Heart right ventricle (tissue), 16 donors: ENCODE data around the gene NOL9. TPM values are rescaled to one million over a fixed set of nuclear protein-coding genes. Genes with fewer than 3 reads are reported as not detected.

Source experiments
- ATAC-seq, 8 donors: fragments of 200-7000 bp; cut with Tn5 transposase; one replicate each; pipeline ENCODE4 v1.9.1; 2020; ENCODE audit warnings: mild to moderate bottlenecking in 8 of 8, moderate library complexity in 8 of 8, moderate number of reproducible peaks in 1 of 8
- DNase-seq, 2 donors: peaks; one replicate each; pipeline ENCODE4 v3.0.0-alpha.2; 2020
- H3K27ac ChIP-seq, 10 donors: fragments of 200-600 bp; sonication (generic) in 2 of 10; one replicate each; pipeline versions ENCODE4 v1.5.0 to v1.8.0; 2020 to 2022; ENCODE audit warnings: mild to moderate bottlenecking in 3 of 10
- H3K27me3 ChIP-seq, 7 donors: fragments of 200-600 bp; one replicate each; pipeline ENCODE4 v1.8.0; 2021 to 2022; ENCODE audit warnings: mild to moderate bottlenecking in 2 of 7
- H3K36me3 ChIP-seq, 9 donors: fragments of 200-600 bp; sonication (generic) in 1 of 9; one replicate each; pipeline versions ENCODE4 v1.5.0 to v1.8.0; 2020 to 2022; ENCODE audit warnings: mild to moderate bottlenecking in 2 of 9
- H3K4me1 ChIP-seq, 9 donors: fragments of 200-600 bp; sonication (generic) in 1 of 9; one replicate each; pipeline versions ENCODE4 v1.5.0 to v1.8.0; 2020 to 2022; ENCODE audit warnings: mild to moderate bottlenecking in 4 of 9
- H3K4me3 ChIP-seq, 10 donors: fragments of 200-600 bp; sonication (generic) in 2 of 10; one replicate each; pipeline versions ENCODE4 v1.5.0 to v1.8.0; 2020 to 2022; ENCODE audit warnings: mild to moderate bottlenecking in 7 of 10, moderate library complexity in 2 of 10
- H3K9me3 ChIP-seq, 11 donors: fragments of 200-600 bp in 10 of 11; sonication (generic) in 2 of 11; one replicate each; pipeline versions ENCODE4 v1.5.0 to v1.8.0; 2013 to 2022; ENCODE audit warnings: mild to moderate bottlenecking in 2 of 11, control low read depth in 1 of 11, moderate library complexity in 1 of 11
- CTCF ChIP-seq, 9 donors: fragments of 200-600 bp; sonication (generic) in 2 of 9; IDR thresholded peaks; one replicate each; pipeline versions ENCODE4 v1.5.0 to v1.8.0; 2021 to 2022; ENCODE audit warnings: antibody characterized with exemption in 9 of 9, mild to moderate bottlenecking in 5 of 9, moderate library complexity in 1 of 9
- WGBS, 2 donors: extraction: QIAGEN DNeasy Blood & Tissue Kit; methylation state at CpG; one replicate each; pipeline ENCODE4 v1.1.7; 2013; ENCODE audit warnings: inconsistent platforms in 1 of 2; 5-methylcytosine and 5-hydroxymethylcytosine counted together
- intact Hi-C, 10 donors: fragments of 100-400 bp; cut with DNase I; formaldehyde crosslinking; loops; one replicate each; pipeline versions ENCODE4 v1.11.1 to v1.14.2; 2022
- polyA plus RNA-seq, 2 donors: library from polyadenylated mRNA; stranded (reverse); fragments of 200-250 nt; gene quantifications; one replicate each; pipeline ENCODE4 v1.2.3, GENCODE V29; 2013
- total RNA-seq, 10 donors: library from RNA; stranded (reverse); fragmentation: NEBNext Ultra II Directional in 3 of 10; extraction: Animal tissue kit (Norgen Biotek cat#: 25700) in 3 of 10; gene quantifications; one replicate each; pipeline versions ENCODE4 v1.2.1 to v1.2.4, GENCODE V29; 2021 to 2023
- donor health status: Arrhythmogenic right ventricular cardiomyopathy.
- donor health status: ischemic (EF 13 %, LVEDD 7.1; RV severe dilation, severe dysfunction).
- donor health status: healthy with polysubstance abuse.
- donor health status: DM: no; HTN: yes; CAD: no.
- donor health status: DM: no; HTN: no; CAD: no.
- donor health status: ischemic (EF 25% LVEDD 6.9; RV normal size, moderate dysfunction).
- donor health status: ischemic (EF 25% LVEDD 5.7; RV mildly dilated, moderate dysfunction).
- donor health status: healthy.
- donor health status: DM: yes; HTN: yes; CAD: no.
- donor health status: Ischemic cardiomyopathy.
- donor health status: ischemic (EF 35%, LVEDD 5.7; RV mildly dilated, moderate dysfunction).
- donor health status: nonischemic (EF 11% LVEDD 7.7; RV severe dilation, severe dysfunction).
- donor health status: DM: yes; HTN: yes; CAD: no.
- donor health status: PGD.
- donor health status: ischemic (EF 29% LVEDD 5.4; RV normal size, mild dysfunction).
- donor health status: nonischemic (EF 23%, LVEDD 6.1; RV moderate dilation, normal function).

NOL9 gene
- total and polyA plus RNA-seq, 12 donors: 3.0 to 19.3 (median 15.1) TPM

- ATAC-seq (peak in 2 of 8 donors; percentile 36 to 41), DNase-seq (no peak)
- intact Hi-C loops: loop anchor here in 1 of 10 donors (5.0 kb wide), 1 partner anchor 60 kb away; no protein-coding TSS in a partner anchor
- no peaks in the 10 kb centered on the region for H3K9me3 ChIP-seq
- peak in 3 of 9 donors; percentile 5 to 16 (median 11) for TF ChIP-seq CTCF (IDR thresholded peaks at IDR 0.05)
- H3K36me3 ChIP-seq: peaks cover 0 to 89% (median 38%) of the 10 kb centered on the region in 9 donors
- WGBS, 2 donors: 60 to 69% methylated on average over 4 of the region's 4 CpGs
- H3K4me3 ChIP-seq: no peak overlapping the region
- H3K27me3 ChIP-seq: no peaks in the 10 kb centered on the region
- peak overlapping the region in 5 of 10 donors; percentile 28 to 86 (median 63) for H3K27ac ChIP-seq
- peaks cover 0 to 30% (median 16%) of the 10 kb centered on the region in 9 donors for H3K4me1 ChIP-seq
Observed at GRCh38 chr1:6547301-6547700, 7.0 kb downstream of the NOL9 start.

- intact Hi-C loops: loop anchor here in 1 of 10 donors (5.0 kb wide), 1 partner anchor 59 kb away; no protein-coding TSS in a partner anchor
- H3K36me3 ChIP-seq: peaks cover 0 to 99% (median 38%) of the 10 kb centered on the region in 9 donors
- peak in 1 of 2 donors; percentile 15 for DNase-seq
- no peaks in the 10 kb centered on the region for H3K27me3 ChIP-seq
- peaks cover 0 to 30% (median 16%) of the 10 kb centered on the region in 9 donors for H3K4me1 ChIP-seq
- no peak for TF ChIP-seq CTCF (IDR thresholded peaks at IDR 0.05)
- peak overlapping the region in 9 of 10 donors; percentile 30 to 86 (median 64) for H3K27ac ChIP-seq
- H3K4me3 ChIP-seq: no peak overlapping the region
- no peaks in the 10 kb centered on the region for H3K9me3 ChIP-seq
- ATAC-seq: peak in 7 of 8 donors; percentile 56 to 89 (median 79)
- WGBS, 2 donors: 58 to 63% methylated on average over 5 of the region's 5 CpGs
Observed at GRCh38 chr1:6546326-6546725, 8.0 kb downstream of the NOL9 start.

- no peaks in the 10 kb centered on the region for H3K27me3 ChIP-seq
- H3K4me3 ChIP-seq: no peak overlapping the region
- H3K36me3 ChIP-seq: peaks cover 0 to 100% (median 38%) of the 10 kb centered on the region in 9 donors
- 57 to 66% methylated on average over 10 of the region's 10 CpGs for WGBS, 2 donors
- H3K4me1 ChIP-seq: peaks cover 0 to 30% (median 16%) of the 10 kb centered on the region in 9 donors
- intact Hi-C loops: loop anchor here in 1 of 10 donors (5.0 kb wide), 1 partner anchor 58 kb away; no protein-coding TSS in a partner anchor
- TF ChIP-seq CTCF (IDR thresholded peaks at IDR 0.05): no peak
- no peak for DNase-seq
- H3K9me3 ChIP-seq: no peaks in the 10 kb centered on the region
- peak in 3 of 8 donors; percentile 32 to 60 (median 52) for ATAC-seq
- peak overlapping the region in 8 of 10 donors; percentile 4 to 86 (median 64) for H3K27ac ChIP-seq
Observed at GRCh38 chr1:6545276-6546112, 8.8 kb downstream of the NOL9 start.

GRCh38 chr1:6544831-6545230 is 9.5 kb downstream of the NOL9 start:
- peaks cover 0 to 99% (median 31%) of the 10 kb centered on the region in 9 donors for H3K36me3 ChIP-seq
- H3K4me3 ChIP-seq: no peak overlapping the region
- peak overlapping the region in 4 of 10 donors; percentile 33 to 86 (median 57) for H3K27ac ChIP-seq
- ATAC-seq (no peak), DNase-seq (no peak)
- intact Hi-C loops: loop anchor here in 1 of 10 donors (5.0 kb wide), 1 partner anchor 58 kb away; no protein-coding TSS in a partner anchor
- H3K27me3 ChIP-seq: no peaks in the 10 kb centered on the region
- no peak for TF ChIP-seq CTCF (IDR thresholded peaks at IDR 0.05)
- H3K4me1 ChIP-seq: peaks cover 0 to 30% (median 16%) of the 10 kb centered on the region in 9 donors
- WGBS, 2 donors: 62 to 74% methylated on average over 3 of the region's 3 CpGs
- no peaks in the 10 kb centered on the region for H3K9me3 ChIP-seq
